B cell (primary cell): ENCODE measurements around the gene ITIH2. TPM values are rescaled to one million over a fixed set of nuclear protein-coding genes. Genes with fewer than 3 reads are reported as not detected.

Experiments
- ATAC-seq: fragments of 200-7000 bp; cut with Tn5 transposase; one replicate; pipeline ENCODE4 v1.10.0; 2021; ENCODE audit warnings: low read depth, mild to moderate bottlenecking, moderate number of reproducible peaks, moderate library complexity
- CTCF ChIA-PET: fragments of 350-600 bp; sonication (Branson Sonifier 250); formaldehyde crosslinking; loops from one replicate; lab custom pipeline; 2021; ENCODE audit warnings: antibody characterized with exemption, inconsistent platforms; lab: Charles Lee
- POLR2A ChIA-PET: fragments of 350-600 bp; sonication (Branson Sonifier 250); formaldehyde crosslinking; loops from one replicate; lab custom pipeline; 2021; ENCODE audit warnings: antibody characterized with exemption; lab: Charles Lee
- DNase-seq: peaks from one replicate; pipeline ENCODE4 v3.0.0; 2013
- H2AFZ ChIP-seq: 2 replicates; pipeline ENCODE4 v1.6.1; 2012; ENCODE audit warnings: mild to moderate bottlenecking, low read depth, low read length; ENCODE audit not compliant: insufficient read depth, poor library complexity, severe bottlenecking
- H3K27ac ChIP-seq, 2 donors: 1 replicate in 1 of 2; 2 replicates in 1 of 2; pipeline ENCODE4 v1.5.1; 2012 to 2013; ENCODE audit warnings: low read length in 2 of 2, mild to moderate bottlenecking in 2 of 2, moderate library complexity in 1 of 2
- H3K27me3 ChIP-seq, 4 experiments: fragments of 200-600 bp in 1 of 4; sonication (generic) in 1 of 4; replicated peaks in 1 of 4; 1 replicate in 2 of 4; 2 replicates in 2 of 4; pipeline versions ENCODE4 v1.6.1 to v1.7.0; 2013 to 2016; ENCODE audit warnings: low read length in 3 of 4, mild to moderate bottlenecking in 2 of 4, mixed read lengths in 1 of 4, moderate library complexity in 1 of 4; ENCODE audit not compliant: insufficient read depth in 4 of 4, control insufficient read depth in 3 of 4; ENCODE audit errors: control extremely low read depth in 1 of 4
- H3K36me3 ChIP-seq, 2 experiments: replicated peaks in 1 of 2; 1 replicate in 1 of 2; 2 replicates in 1 of 2; pipeline versions ENCODE4 v1.6.1 to v1.7.1; 2013; ENCODE audit warnings: low read length in 1 of 2; ENCODE audit not compliant: insufficient read depth in 2 of 2, control insufficient read depth in 1 of 2; ENCODE audit errors: control extremely low read depth in 1 of 2, extremely low read depth in 1 of 2
- H3K4me1 ChIP-seq, 2 donors: fragments of 200-600 bp in 1 of 2; sonication (generic) in 1 of 2; 1 replicate in 1 of 2; 2 replicates in 1 of 2; pipeline versions ENCODE4 v1.5.1 to v1.6.1; 2013 to 2017; ENCODE audit warnings: low read length in 2 of 2; ENCODE audit not compliant: control insufficient read depth in 2 of 2, insufficient read depth in 2 of 2
- H3K4me2 ChIP-seq: replicated peaks from 2 replicates; pipeline ENCODE3; 2012; ENCODE audit warnings: mild to moderate bottlenecking, low read depth, low read length; ENCODE audit not compliant: poor library complexity, severe bottlenecking
- H3K4me3 ChIP-seq, 5 experiments: fragments of 200-600 bp in 1 of 5; sonication (generic) in 1 of 5; 1 replicate in 3 of 5; 2 replicates in 2 of 5; pipeline versions ENCODE4 v1.5.1 to v1.7.0; 2011 to 2016; ENCODE audit warnings: low read length in 4 of 5, mild to moderate bottlenecking in 4 of 5, low read depth in 2 of 5, control low read depth in 1 of 5, moderate library complexity in 1 of 5; ENCODE audit not compliant: insufficient read depth in 1 of 5; ENCODE audit errors: control extremely low read depth in 1 of 5, extremely low read depth in 1 of 5
- H3K79me2 ChIP-seq: fragments of 200-600 bp; sonication (generic); one replicate; pipeline ENCODE4 v1.6.0; 2016; ENCODE audit warnings: low read length; ENCODE audit not compliant: control insufficient read depth, insufficient read depth
- H3K9ac ChIP-seq: fragments of 200-600 bp; sonication (generic); 2 replicates; pipeline ENCODE4 v1.6.1; 2017; ENCODE audit warnings: mild to moderate bottlenecking, low read length, moderate library complexity
- H3K9me3 ChIP-seq, 3 donors: one replicate each; pipeline versions ENCODE4 v1.6.1 to v1.7.1; 2013; ENCODE audit warnings: low read length in 2 of 3; ENCODE audit not compliant: control insufficient read depth in 2 of 3, insufficient read depth in 1 of 3; ENCODE audit errors: control extremely low read depth in 1 of 3
- H4K20me1 ChIP-seq: 2 replicates; pipeline ENCODE4 v1.6.0; 2012; ENCODE audit warnings: mild to moderate bottlenecking, low read length; ENCODE audit not compliant: insufficient read depth, control insufficient read depth, poor library complexity, severe bottlenecking
- H3K27ac Mint-ChIP-seq: one replicate; pipeline ENCODE4 v1.8.0; 2021; ENCODE audit warnings: mixed read lengths
- H3K27me3 Mint-ChIP-seq: one replicate; pipeline ENCODE4 v1.8.0; 2021; ENCODE audit warnings: mixed read lengths
- H3K4me1 Mint-ChIP-seq: one replicate; pipeline ENCODE4 v1.8.0; 2021; ENCODE audit warnings: mixed read lengths
- H3K4me3 Mint-ChIP-seq: one replicate; pipeline ENCODE4 v1.8.0; 2021; ENCODE audit warnings: mixed read lengths
- H3K9me3 Mint-ChIP-seq: one replicate; pipeline ENCODE4 v1.8.0; 2022; ENCODE audit warnings: mixed read lengths; ENCODE audit not compliant: insufficient read depth
- EZH2 ChIP-seq: IDR thresholded peaks from 2 replicates; pipeline ENCODE4 v1.6.1; 2012; ENCODE audit warnings: borderline replicate concordance, low read depth, mild to moderate bottlenecking, moderate library complexity, low read length; ENCODE audit not compliant: insufficient read depth, poor library complexity, severe bottlenecking
- WGBS: methylation state at CpG from one replicate; pipeline ENCODE4 v1.1.5; 2013; ENCODE audit warnings: missing lambda C conversion rate; ENCODE audit not compliant: insufficient coverage; 5-methylcytosine and 5-hydroxymethylcytosine counted together
- intact Hi-C: fragments of 100-400 bp; cut with micrococcal nuclease; formaldehyde crosslinking; loops from one replicate; pipeline ENCODE4 v1.10.0; 2022
- polyA plus RNA-seq: library from polyadenylated mRNA; depleted of rRNA; stranded (reverse); fragments of >200 nt; gene quantifications from 2 replicates; pipeline ENCODE4 v1.2.3, GENCODE V29; 2012
- total RNA-seq, 2 donors: library from RNA; stranded (reverse); fragments of 120-200 nt in 1 of 2; gene quantifications; 1 replicate in 1 of 2; 2 replicates in 1 of 2; pipeline versions ENCODE4 v1.2.3 to v1.2.4, GENCODE V29; 2013 to 2022
- TF ChIP-seq, protein P1 (sequence below): fragments of 200-600 bp; IDR thresholded peaks from one replicate; pipeline ENCODE4 v1.8.0; 2022; ENCODE audit warnings: antibody characterized with exemption, mild to moderate bottlenecking

ITIH2 gene
- total and polyA plus RNA-seq, 2 donors (not counting 1 experiment from before 2014, with no cell fraction given): not detected

DNA sequence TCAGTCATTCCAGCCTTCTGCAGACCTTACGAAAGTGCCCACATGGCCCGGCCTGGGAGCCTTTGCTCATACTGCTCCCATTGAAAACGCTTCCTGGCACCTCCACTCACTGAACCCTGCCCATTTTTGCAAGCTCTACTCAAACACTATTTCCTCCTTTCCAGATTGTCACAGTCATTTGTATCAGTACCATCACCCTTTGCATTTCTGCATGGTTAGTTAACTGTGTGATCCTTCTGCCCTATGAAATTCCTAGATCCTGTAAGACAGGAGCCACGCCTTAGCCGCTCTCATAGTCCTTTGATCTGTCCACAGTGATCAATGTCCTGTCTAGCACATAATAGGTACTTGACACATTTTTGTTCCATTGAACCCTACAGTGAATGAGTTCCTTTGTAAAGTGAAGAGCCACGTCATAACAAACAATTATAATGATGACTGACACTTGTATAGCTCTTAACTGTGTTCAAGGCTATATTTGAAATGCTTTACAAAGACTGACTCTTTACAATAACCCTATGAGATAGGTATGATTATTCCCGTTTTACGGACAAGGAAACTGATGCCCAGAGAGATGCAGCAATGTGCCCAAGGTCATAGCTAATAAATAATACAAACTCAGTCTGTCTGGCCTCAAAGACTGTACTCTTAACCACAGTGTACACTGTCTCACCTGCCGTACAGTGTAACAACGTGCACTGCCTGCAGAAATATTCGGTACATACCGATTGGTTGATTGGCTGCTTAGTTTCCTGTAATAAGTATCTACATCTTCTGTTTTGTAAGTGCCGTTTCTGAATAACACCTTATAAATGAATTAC, 16.6 kb upstream of the ITIH2 start:
- no peaks in the 10 kb centered on the region for H4K20me1 ChIP-seq
- Mint-ChIP-seq H3K4me1 (peaks cover 3% of the 10 kb centered on the region), H3K27ac (no peak overlapping the region), H3K27me3 (peaks cover 10% of the 10 kb centered on the region), H3K9me3 (peaks cover 15% of the 10 kb centered on the region), H3K4me3 (no peak overlapping the region)
- TF ChIP-seq EZH2: no peak
- TF ChIP-seq, protein P1, sequence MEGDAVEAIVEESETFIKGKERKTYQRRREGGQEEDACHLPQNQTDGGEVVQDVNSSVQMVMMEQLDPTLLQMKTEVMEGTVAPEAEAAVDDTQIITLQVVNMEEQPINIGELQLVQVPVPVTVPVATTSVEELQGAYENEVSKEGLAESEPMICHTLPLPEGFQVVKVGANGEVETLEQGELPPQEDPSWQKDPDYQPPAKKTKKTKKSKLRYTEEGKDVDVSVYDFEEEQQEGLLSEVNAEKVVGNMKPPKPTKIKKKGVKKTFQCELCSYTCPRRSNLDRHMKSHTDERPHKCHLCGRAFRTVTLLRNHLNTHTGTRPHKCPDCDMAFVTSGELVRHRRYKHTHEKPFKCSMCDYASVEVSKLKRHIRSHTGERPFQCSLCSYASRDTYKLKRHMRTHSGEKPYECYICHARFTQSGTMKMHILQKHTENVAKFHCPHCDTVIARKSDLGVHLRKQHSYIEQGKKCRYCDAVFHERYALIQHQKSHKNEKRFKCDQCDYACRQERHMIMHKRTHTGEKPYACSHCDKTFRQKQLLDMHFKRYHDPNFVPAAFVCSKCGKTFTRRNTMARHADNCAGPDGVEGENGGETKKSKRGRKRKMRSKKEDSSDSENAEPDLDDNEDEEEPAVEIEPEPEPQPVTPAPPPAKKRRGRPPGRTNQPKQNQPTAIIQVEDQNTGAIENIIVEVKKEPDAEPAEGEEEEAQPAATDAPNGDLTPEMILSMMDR: no peak
- no peaks in the 10 kb centered on the region for H3K79me2 ChIP-seq
- H3K27ac ChIP-seq: no peak overlapping the region
- no peaks in the 10 kb centered on the region for H3K36me3 ChIP-seq
- no peak overlapping the region for H3K4me3 ChIP-seq
- no peak overlapping the region for H3K4me2 ChIP-seq
- H3K4me1 ChIP-seq: no peaks in the 10 kb centered on the region
- 88% methylated on average over 5 of the region's 13 CpGs for WGBS
- ChIA-PET CTCF (interaction anchor here (0.6 to 6.1 kb wide), 32 partner anchors 9 to 1269 kb away, joined by 3 to 69 read pairs (median 4); partner anchors contain the start of gene ITIH2), POLR2A (no interaction called here)
- no peak overlapping the region for H3K9ac ChIP-seq
- no peak for DNase-seq
- H3K9me3 ChIP-seq: peaks cover 0 to 10% (median 1%) of the 10 kb centered on the region in 3 donors
- H3K27me3 ChIP-seq: peaks cover 0 to 7% (median 0%) of the 10 kb centered on the region in 4 experiments
- no peak overlapping the region for H2AFZ ChIP-seq
- no peak for ATAC-seq
- intact Hi-C loops: loop anchor here (1.0 to 10.0 kb wide), 3 partner anchors 262 to 1018 kb away; no protein-coding TSS in a partner anchor
